GM21786 (cell line): ENCODE results near the gene NOG.

Source experiments
- ATAC-seq: cut with Tn5 transposase; IDR thresholded peaks from one replicate; pipeline ENCODE4 v1.9.1; 2021; ENCODE audit not compliant: unreplicated experiment

Gene NOG

DNA sequence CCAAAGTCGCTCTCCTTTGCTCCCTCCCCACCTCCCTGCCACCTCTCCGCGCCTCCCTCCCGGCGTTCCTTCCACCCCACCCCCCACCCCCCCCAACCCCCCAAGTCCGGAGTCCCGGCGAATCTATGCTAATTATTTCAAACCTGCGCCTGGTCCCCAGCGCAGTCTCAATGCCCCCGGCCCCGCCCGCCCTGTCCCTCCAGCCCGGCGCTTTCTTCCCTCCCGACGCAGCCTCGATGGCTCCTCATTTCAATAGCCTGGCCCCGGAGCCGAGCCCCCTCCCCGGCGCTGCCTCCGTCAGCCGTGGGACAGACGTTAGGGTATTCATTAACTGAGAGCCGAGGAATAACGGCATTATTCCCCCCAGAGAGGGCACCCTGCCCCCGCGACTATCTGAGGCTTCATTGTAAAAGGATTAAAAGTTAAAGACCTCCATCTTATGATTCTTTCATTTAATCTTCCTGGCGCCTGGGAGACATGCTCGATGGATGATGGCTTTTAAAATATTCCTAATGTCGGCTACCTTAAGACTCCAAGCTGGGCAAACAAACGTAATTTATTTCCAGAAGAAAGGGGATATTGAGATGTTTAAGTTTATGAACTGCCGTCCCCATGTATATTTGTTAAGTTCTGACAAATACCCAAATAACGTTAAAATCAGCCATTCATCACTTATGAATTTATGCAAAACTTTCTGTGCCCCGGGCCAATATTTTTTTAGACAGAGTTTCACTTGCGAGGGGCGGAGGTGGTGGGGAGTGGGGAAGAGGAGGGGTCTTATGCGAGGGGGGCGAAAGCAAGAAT lies 3.4 kb downstream of the NOG start:
- ATAC-seq: no peak

DNA sequence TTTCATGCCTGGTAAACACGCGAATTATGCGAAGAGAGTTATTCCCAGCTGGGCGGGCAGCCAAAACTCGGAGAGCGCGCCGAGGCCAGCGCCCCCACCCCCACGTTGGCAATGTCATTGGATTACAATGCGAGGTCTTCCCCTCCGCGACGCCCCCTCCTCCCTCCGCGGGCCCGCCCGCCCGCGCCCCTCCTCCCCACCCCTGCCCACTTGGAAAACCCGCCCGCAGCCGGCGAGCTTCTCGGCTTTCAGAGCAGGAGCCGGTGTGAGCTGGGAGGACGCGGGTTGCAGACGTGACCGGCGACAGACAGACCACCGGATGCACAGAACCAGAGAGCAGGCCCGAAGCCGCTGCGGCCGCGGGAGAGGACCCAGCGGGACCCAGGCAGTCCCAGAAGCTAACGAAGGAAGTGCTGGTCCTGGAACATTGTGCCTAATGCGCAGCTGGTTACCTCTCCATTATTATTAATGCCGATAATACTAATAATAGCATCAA lies 4.0 kb downstream of the NOG start:
- ATAC-seq: no peak

DNA sequence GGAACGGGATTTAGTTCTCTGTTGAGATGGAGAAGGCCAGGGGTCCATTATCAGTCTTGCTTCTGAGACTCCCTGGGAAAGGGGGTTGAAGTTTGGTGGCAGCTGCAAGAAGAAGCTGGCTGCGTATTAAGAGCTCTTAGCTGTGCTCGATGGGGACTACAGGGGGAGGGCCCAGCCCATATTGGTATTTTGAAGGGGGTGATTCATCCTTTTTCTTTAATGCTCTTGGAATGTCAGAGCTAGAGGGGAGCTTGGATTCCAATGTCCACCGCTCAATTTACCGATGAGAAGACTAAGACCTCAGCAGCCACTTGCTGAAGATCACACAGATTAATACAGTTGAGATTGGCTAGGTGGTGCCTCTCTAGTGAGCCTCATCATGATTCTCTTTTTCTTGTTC lies 5.0 kb downstream of the NOG start:
- ATAC-seq: no peak

GRCh38 chr17:56599088-56599487 lies 5.6 kb downstream of the NOG start:
- ATAC-seq: no peak

DNA sequence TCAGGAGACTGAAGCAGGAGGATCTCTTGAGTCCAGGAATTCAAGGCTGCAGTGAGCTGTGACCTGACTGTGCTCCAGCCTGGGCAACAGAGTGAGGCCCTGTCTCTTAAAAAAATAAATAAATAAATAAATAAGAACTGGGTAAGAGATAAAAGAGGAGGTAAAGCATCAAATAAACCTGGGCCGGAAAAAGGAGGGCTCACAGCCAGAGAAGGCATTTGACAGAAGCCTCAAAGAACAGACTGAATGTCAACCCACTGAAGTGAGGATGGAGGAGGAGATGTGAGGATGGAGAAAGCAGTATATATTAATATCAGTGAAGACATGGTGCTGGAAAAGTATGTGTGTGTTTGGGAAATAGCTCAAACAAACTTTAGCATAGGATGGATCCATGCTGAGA lies 6.1 kb downstream of the NOG start:
- ATAC-seq: no peak

GRCh38 chr17:56600256-56600655 lies 6.8 kb downstream of the NOG start:
- no peak for ATAC-seq

GRCh38 chr17:56601591-56601990 lies 8.1 kb downstream of the NOG start:
- ATAC-seq: no peak

- no peak for ATAC-seq
Measured at GRCh38 chr17:56602292-56603130, 9.0 kb downstream of the NOG start.

DNA sequence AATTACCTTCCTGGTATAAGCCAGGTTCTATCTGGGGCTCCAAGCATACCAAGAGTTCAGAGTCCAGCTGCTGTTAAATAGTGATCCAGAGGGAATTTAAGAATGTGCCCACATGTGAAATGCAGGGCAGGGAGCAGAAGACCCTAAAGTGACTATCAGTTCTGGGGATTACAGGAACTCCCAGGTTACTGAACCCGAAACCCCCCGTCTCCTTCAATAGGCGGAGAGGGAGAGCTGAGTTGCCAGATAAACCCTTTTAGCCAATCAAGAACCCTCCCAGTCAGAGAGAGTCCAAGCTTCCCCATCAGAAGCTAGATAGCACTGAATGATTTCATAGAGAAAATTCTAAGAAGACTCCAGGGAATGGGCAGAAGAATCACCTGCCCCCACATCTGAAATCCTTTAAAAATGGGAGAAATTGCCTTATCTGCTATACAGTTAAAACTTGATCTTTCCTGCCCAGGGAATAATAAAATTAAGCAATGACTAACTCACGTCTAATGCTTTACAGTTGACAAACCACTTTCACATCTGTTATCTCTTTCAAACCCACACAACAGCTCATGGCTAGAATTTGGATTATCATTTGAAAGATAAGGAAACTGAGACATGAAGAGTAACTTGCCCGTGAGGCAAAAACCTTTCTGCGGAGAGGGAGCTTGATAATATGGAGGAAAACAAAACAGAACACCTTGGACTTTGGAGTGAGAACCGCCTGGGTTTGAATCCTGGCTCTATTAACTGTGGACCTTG lies 10.2 kb downstream of the NOG start:
- no peak for ATAC-seq

- no peak for ATAC-seq
Measured at GRCh38 chr17:56604691-56605290, 11.3 kb downstream of the NOG start.

DNA sequence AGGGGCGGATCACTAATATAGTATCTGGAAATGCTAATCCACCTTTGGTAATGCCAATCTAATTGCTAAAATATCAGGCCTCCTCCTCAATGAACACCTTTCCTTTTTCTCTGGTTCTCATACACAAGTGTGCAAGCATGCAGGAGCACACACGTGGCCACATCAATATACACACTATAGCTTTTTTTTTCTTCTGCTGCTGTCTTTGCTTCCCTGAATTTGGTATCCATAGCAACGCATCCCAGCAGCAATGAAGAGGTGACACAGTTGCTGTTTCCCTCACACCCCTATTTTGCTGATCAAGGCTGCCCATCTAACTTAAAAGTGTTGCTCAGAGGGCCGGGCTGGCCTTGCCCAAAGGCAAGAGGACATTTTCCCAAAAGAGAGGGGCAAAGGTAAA lies 15.4 kb downstream of the NOG start:
- no peak for ATAC-seq

GRCh38 chr17:56610321-56610720 lies 16.8 kb downstream of the NOG start:
- ATAC-seq: no peak

- no peak for ATAC-seq
Measured at GRCh38 chr17:56613131-56613530, 19.6 kb downstream of the NOG start.

GRCh38 chr17:56614522-56614921 lies 21.0 kb downstream of the NOG start:
- no peak for ATAC-seq

DNA sequence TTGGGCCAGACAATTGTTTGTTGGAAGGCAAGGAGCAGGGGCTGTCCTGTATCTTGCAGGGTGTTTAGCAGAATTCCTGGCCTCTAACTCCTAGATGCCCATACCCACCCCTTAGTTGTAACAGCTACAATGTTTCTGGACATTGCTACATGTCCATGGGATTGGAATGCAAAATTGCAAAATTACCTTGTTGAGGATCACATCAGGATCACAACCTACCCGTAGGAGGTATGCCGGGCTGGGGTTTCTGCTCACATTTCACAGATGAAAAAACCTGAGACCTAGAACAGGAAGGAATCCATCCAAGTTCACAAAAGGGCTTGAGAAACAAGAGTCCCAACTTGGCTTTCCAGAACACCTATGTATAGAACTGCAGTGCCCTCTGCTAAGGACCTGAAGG lies 22.7 kb downstream of the NOG start:
- no peak for ATAC-seq

DNA sequence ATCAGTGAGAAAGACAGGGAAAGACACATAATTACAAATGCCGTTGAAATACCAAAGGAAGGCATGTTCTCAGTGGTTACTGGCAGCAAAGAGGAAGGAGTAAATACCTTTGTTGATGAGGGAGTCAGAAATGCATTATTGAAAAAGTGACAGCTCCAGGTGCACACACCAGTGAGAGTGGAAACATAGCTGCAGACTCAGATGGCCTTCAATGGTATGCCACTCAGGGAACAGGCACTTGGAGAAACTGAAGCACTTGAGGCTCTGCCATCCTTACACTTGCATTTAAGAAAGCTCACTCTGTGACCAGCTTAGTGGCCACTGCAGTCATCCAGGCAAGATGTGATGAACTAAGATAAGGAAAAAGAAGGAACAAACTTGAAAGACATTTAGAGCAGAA lies 29.9 kb downstream of the NOG start:
- ATAC-seq: no peak

- ATAC-seq: no peak
Measured at GRCh38 chr17:56624309-56624708, 30.8 kb downstream of the NOG start.

DNA sequence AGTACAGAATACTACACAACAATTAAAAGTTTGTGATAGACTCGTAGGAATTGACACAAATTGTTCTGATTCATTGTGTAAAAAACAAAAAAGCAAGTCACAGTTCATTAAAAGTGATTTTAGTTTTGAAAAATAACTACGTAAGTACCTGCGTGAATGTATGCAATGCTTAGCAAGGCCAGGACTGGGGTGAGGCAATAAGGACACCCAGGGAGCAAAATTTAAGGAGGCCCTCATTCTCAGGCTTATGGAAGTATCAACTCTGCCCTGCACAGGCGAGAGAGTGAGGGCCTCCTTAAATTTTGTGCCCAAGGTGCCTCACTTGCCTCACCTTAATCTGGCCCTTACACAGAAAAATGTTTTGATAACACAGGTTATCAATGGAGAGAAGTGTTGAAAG lies 31.4 kb downstream of the NOG start:
- ATAC-seq: no peak

DNA sequence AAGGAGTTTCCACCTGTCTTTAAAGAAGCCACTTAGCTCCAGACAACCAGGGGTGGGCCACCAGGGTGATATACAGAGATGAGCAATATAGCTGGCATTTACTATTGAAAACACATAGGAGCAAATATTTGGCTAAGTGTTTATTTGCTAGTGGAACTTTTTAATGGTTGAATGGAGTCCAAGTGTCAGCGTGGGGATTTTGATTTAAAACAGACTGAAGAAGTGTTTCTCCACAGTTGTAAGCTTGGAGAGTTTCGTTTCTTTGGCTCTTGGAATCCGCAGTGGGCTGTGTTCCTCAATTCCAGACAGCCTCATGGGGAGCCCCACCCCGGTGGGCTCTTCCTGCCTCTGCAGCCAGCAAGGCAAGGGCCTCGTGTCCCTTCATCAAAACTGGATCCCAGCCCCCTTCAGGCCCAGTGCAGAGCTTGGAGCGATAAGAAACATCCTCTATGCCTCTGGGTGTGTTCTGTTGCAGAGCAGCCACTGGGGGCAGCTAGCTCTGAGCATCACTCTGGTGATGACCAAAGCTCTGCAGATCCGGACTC lies 36.1 kb downstream of the NOG start:
- ATAC-seq: no peak

- ATAC-seq: no peak
Measured at GRCh38 chr17:56630202-56630601, 36.7 kb downstream of the NOG start.

DNA sequence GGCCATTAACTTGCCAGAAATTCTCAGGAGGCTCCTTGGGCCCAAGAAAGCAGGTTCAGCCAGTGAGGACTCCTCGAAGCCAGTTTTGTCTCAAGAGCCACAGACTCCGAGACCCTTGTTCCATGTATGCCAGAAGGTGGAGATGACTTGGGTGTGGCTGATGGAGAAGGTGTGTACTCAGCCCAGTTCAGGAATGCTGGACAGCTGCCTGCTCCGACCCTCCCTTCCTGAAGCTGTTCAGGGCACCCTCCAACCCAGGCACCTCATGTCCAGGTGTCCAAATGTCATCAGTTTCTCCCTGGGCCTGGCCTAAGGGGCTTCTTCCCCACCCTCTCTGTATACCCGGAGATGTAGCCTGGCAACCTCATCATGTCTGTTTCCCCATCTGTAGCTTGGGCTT lies 40.2 kb downstream of the NOG start:
- ATAC-seq: no peak
